Measurements from ENCODE around the gene SF3B3. TPM values are rescaled to one million over a fixed set of nuclear protein-coding genes. Genes with fewer than 3 reads are reported as not detected.

Gene SF3B3
- total RNA-seq, 2 donors from 2014 or later: 394 to 560 TPM

DNA sequence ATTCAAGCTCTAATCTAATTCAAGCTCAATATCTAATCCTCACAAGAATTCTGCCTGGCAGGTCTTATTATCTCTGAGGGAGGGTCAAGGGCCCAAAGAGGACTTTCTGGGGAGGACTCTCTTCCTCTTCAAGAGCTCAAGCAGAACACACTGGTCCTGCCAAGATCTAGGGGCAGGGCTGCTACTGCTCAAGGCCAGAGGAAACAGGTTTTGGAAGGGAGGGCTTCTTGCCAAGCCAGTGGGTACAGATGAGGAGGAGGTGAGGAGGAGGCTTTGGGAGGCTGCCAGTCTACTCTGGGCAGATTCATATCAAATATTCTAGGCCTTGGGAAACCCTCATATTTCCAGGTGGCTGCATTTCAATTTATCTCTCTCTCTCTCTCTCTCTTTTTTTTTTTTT, 71.0 kb downstream of the SF3B3 start:
- Mint-ChIP-seq H3K4me3 (no peak overlapping the region), H3K27ac (no peak overlapping the region), H3K9me3 (no peaks in the 10 kb centered on the region), H3K36me3 (no peaks in the 10 kb centered on the region), H3K4me1 (ENCODE audit: low read depth in 2 of 2) (no peaks in the 10 kb centered on the region), H3K27me3 (peaks cover 0 to 2% of the 10 kb centered on the region in 2 donors)
- no peak for ATAC-seq
- no peak for DNase-seq (ENCODE audit: low spot score)

DNA sequence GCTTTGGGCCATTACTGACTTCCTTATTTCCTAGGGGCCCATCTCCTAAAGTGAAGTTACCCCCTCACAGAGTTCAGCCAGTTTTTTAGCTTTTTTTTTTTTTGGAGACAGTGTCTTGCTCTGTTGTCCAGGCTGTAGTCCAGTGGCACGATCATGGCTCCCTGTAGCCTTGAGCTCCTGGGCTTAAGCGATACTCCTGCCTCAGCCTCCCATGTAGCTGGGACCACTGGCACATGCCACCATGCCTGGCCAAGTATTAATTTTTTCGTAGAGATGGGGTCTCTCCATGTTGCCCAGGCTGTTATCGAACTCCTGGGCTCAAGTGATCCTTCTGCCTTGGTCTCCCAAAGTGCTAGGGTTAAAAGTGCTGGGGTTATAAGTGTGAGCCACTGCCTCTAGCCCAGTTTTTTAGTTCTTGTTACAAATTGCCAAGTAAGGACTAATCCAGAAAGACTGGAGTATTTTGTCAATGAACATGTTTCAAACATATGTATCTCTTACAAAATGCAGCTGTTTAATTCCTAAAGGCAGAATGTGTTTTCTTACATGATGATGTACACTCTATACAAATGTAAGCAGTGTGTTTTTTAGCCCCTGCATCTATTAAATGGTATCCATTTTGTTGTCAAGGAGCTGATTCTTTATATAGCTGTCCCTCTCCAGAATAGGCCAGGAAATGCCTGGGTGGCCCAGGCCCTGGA, 73.7 kb downstream of the SF3B3 start:
- DNase-seq (ENCODE audit: low spot score) (no peak), ATAC-seq (no peak)
- Mint-ChIP-seq H3K4me1 (ENCODE audit: low read depth in 2 of 2) (no peaks in the 10 kb centered on the region), H3K9me3 (no peaks in the 10 kb centered on the region), H3K4me3 (no peak overlapping the region), H3K27ac (no peak overlapping the region), H3K36me3 (no peaks in the 10 kb centered on the region), H3K27me3 (peaks cover 9% of the 10 kb centered on the region in 2 donors)

DNA sequence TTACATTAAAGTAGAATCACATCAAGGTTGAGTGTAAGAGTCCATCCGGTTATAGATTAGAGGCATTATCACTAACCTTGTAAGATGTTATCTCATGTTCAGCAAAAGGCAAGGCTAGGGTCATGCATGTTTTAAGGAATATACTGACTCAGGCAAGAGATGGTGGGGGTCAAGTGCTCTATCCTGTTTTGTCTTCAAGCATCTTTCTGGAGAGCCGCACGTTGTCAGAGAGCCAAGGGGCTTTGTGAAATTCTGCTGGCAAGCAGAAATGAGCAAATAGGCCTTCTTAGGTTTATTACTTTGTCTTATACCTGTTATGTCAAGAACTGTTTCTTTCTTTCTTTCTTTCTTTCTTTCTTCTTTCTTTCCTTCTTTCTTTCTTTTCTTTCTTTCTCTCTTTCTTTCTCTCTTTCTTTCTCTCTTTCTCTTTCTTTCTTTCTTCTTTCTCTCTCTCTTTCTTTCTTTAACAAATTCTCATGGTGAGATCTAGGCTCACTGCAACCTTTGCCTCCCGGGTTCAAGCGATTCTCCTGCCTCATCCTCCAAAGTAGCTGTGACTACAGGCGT, 75.4 kb downstream of the SF3B3 start:
- no peaks in the 10 kb centered on the region for H3K36me3 Mint-ChIP-seq

DNA sequence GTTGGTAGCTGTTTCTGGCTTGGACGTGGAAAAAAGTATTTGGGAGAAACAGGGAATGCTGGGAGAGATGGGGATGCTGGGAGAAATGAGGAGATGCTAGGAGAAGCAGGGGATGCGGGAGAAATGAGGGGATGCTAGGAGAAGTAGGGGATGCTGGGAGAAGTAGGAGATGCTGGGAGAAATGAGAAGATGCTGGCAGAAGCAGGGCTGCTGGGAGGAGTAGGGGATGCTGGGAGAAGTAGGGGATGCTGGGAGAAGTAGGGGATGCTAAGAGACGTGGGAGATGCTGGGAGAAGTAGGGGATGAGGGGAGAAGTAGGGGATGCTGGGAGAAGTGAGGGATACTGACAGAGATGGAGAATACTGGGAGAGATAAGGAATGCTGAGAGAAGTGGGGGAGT, 77.1 kb downstream of the SF3B3 start:
- no peak for DNase-seq (ENCODE audit: low spot score)
- no peak overlapping the region for H3K27ac Mint-ChIP-seq
- peaks cover 9% of the 10 kb centered on the region in 2 donors for H3K27me3 Mint-ChIP-seq
- no peak overlapping the region for H3K4me3 Mint-ChIP-seq
- H3K36me3 Mint-ChIP-seq: no peaks in the 10 kb centered on the region
- no peaks in the 10 kb centered on the region for H3K4me1 Mint-ChIP-seq (ENCODE audit: low read depth in 2 of 2)
- no peak for ATAC-seq
- H3K9me3 Mint-ChIP-seq: no peaks in the 10 kb centered on the region

More for the DNA sequence above, 75.4 kb downstream of the SF3B3 start:
- ATAC-seq (no peak), DNase-seq (ENCODE audit: low spot score) (no peak)
- no peaks in the 10 kb centered on the region for H3K4me1 Mint-ChIP-seq (ENCODE audit: low read depth in 2 of 2)
- peaks cover 9% of the 10 kb centered on the region in 2 donors for H3K27me3 Mint-ChIP-seq
- no peak overlapping the region for H3K4me3 Mint-ChIP-seq
- no peaks in the 10 kb centered on the region for H3K9me3 Mint-ChIP-seq
- H3K27ac Mint-ChIP-seq: no peak overlapping the region

DNA sequence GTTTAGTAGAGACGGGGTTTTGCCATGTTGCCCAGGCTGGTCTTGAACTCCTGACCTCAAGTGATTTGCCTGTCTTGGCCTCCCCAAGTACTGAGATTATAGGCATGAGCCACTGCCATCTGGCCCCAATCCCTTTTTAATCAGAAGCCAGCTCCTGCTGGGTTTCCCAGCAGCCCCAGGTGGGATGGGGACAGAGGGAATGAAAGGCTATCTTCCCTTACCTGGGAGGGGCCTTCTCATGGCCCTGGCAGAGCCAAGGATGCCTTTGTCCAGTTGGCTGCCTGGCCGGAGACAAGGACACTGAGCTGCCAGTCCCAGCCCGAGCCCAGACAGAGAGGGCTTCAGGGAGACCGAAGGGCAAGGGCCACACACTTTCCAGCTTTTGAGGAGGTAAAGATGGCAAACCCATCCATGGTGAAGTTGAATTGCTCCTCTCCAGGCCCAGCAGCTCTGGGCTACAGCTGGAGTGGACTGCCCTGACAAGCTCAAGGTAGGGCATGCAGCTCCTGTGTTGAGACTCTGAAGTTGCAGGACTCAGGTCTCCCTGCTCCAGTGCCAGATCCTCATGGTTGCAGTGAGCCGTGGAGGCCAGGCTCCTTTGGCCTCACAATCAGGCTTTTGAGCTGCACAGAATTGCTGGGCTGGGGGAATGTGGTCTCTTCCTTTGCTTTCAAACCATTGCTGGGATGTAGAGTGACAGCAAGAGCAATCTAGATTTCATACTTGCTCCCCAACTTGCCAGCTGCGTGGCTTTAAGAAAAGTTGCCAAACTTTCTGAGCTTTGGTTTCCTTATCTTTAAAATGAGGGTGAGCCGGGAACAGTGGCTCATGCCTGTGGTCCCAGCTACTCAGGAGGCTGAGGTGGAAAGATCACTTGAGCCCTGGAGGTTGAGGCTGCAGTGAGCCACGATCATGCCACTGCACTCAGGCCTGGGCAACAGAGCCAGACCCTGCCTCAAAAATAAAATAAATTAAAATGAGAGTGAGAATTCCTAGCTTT, 78.3 kb downstream of the SF3B3 start:
- peaks cover 9% of the 10 kb centered on the region in 2 donors for H3K27me3 Mint-ChIP-seq
- no peaks in the 10 kb centered on the region for H3K9me3 Mint-ChIP-seq
- H3K4me3 Mint-ChIP-seq: no peak overlapping the region
- ATAC-seq (no peak), DNase-seq (ENCODE audit: low spot score) (no peak)
- no peak overlapping the region for H3K27ac Mint-ChIP-seq
- no peaks in the 10 kb centered on the region for H3K36me3 Mint-ChIP-seq
- no peaks in the 10 kb centered on the region for H3K4me1 Mint-ChIP-seq (ENCODE audit: low read depth in 2 of 2)

DNA sequence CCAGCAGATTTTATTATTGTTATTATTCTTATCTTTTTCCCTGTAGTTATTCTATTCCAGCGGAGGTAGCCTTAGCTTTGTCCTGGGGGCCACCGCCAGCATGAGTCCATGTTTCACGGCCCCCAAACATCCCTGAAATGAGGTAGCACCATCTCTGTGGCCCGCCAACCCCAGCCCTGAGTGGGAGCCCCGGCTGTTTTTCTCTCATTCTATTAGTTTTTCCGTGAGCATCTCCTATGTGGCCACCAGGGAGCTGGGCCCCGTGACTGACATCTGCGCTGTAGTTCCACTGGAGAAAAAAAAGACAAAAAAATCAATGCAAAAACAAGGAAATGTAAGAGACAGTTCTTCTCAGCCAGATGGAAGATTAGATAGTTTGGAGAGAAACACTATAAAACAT, 79.2 kb downstream of the SF3B3 start:
- DNase-seq (ENCODE audit: low spot score) (no peak), ATAC-seq (no peak)
- H3K4me3 Mint-ChIP-seq: no peak overlapping the region
- peaks cover 9% of the 10 kb centered on the region in 2 donors for H3K27me3 Mint-ChIP-seq
- no peak overlapping the region for H3K27ac Mint-ChIP-seq
- H3K4me1 Mint-ChIP-seq (ENCODE audit: low read depth in 2 of 2): no peaks in the 10 kb centered on the region
- no peaks in the 10 kb centered on the region for H3K9me3 Mint-ChIP-seq
- H3K36me3 Mint-ChIP-seq: no peaks in the 10 kb centered on the region

DNA sequence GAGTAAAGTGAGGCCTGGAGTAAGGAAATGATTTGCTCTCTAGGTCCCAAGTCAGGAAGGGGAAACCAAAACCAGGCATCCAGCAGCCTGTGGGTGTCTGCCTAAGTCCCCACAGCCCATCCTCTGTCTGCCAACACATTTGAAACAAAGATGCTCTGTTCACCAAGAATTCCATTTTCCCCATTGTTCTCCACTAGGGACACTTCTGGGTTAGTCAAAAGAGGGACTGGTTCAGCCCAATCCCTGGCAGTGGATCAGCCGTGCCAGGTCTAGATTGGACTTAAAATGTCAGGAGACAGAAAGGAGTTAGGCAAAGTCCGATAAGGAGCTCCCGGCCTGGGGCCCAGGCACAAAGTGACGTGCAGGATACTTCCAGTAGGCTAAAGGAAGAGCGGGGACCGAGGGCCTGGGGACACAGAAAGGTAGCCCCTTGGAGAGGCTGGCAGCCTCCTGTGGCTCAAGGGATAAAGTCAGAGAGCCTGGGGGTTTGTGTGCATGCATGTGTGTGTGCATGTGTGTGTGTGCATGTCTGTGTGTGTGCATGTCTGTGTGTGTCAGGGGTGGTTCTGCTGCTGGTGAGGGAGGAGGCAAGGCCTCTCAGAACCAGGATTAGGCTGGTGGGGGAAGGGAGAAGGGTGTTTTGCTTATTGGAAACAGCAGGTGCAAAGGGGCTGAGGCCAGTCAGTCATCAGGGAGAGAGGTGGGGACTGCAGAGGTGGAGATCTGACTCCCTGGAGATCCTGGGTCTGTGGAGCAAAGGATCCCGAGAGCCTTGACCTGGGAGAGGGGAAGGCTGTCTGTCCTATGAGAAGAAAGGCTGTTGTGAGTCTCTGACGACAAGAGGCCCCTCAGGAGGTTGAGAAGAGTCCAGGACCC, 81.0 kb downstream of the SF3B3 start:
- H3K4me1 Mint-ChIP-seq (ENCODE audit: low read depth in 2 of 2): no peaks in the 10 kb centered on the region
- no peaks in the 10 kb centered on the region for H3K36me3 Mint-ChIP-seq
- H3K9me3 Mint-ChIP-seq: no peaks in the 10 kb centered on the region
- no peak for ATAC-seq
- DNase-seq (ENCODE audit: low spot score): no peak
- H3K27ac Mint-ChIP-seq: no peak overlapping the region
- no peak overlapping the region for H3K4me3 Mint-ChIP-seq
- H3K27me3 Mint-ChIP-seq: peaks cover 9% of the 10 kb centered on the region in 2 donors

DNA sequence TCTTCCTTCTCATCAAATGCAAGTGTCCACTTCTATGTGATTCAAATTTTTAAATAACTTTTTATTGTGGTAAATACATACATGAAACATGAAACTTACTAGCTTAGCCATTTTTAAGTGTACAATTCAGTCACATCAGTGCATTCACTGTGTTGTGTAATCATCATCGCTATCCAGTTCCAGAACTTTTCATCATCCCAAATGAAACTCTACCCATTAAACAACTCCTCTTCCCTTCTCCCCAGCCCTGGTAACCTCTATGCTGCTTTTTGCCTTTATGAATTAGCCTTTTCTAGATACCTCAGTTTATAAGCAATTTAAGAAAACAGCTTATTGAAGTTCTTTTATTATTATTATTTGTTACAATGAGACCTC, 81.7 kb downstream of the SF3B3 start:
- H3K27ac Mint-ChIP-seq: no peak overlapping the region
- ATAC-seq (no peak), DNase-seq (ENCODE audit: low spot score) (no peak)
- peaks cover 3 to 6% of the 10 kb centered on the region in 2 donors for H3K27me3 Mint-ChIP-seq
- H3K4me1 Mint-ChIP-seq (ENCODE audit: low read depth in 2 of 2): no peaks in the 10 kb centered on the region
- no peak overlapping the region for H3K4me3 Mint-ChIP-seq
- H3K9me3 Mint-ChIP-seq: no peaks in the 10 kb centered on the region
- no peaks in the 10 kb centered on the region for H3K36me3 Mint-ChIP-seq

DNA sequence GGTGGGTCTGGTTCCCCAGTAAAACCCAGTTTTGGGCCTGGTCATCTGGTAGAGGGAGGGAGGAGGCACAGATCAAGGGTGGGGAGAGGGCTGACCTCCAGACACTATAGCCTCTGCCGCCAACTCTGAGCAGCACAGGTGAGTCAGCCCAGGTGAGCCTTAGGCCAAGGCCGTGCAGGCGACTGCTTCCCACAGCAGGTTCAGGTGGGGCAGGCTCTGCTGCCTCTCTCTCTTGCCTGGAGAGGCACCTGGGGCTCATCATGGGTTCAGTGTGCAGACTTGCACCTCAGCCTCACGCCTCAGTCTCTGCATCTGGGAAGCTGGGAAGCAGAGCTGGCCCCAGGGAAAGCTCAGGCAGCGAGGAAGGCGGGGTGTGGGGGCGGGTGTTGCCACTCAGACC, 84.9 kb downstream of the SF3B3 start:
- Mint-ChIP-seq H3K27ac (no peak overlapping the region), H3K9me3 (no peaks in the 10 kb centered on the region), H3K27me3 (no peaks in the 10 kb centered on the region), H3K36me3 (no peaks in the 10 kb centered on the region), H3K4me1 (ENCODE audit: low read depth in 2 of 2) (no peaks in the 10 kb centered on the region), H3K4me3 (no peak overlapping the region)
- DNase-seq (ENCODE audit: low spot score) (no peak), ATAC-seq (no peak)

DNA sequence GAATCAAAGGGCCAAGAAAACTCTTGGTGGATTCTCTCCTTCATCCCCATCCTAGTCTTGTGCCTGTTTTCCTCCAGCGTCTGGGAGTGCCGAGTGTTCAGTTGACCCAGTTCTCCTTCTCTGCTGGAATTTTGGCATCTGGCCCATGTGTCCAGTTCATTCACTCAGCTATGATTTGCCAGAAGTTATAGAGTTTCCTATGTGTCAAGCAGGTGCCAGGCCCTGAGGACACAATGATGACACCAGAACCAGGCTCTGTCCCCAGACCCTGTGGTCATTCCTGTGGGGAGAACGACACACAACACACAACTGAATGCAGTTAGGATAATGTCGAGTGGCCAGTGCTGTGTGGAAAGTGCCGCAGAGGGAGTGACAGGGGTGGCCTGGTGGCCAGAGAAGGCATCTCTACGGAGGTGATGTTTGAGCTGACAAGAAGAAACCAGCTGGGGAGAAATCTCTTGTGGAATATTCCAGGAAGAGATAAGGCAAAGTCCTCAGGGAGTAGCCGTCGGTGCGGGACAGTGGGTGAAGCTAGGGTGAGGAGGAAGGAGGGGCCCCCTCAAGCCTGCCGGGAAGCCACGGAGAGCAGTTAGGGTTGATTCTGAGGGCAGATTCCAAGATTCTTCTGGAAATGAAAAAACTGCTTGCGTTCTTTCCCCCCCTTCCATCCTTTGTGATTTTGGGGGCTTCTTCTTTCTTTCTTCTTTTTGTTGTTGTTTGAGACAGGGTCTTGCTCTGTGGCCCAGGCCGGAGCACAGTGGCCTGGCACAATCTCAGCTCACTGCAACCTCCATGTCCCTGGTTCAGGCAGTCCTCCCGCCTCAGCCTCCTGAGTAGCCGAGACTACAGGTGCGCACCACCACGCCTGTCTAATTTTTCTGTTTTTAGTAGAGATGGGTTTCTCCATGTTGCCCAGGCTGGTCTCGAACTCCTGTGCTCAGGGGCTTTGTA, 86.9 kb downstream of the SF3B3 start:
- ATAC-seq (no peak), DNase-seq (ENCODE audit: low spot score) (no peak)
- no peaks in the 10 kb centered on the region for H3K27me3 Mint-ChIP-seq
- no peaks in the 10 kb centered on the region for H3K9me3 Mint-ChIP-seq
- H3K4me1 Mint-ChIP-seq (ENCODE audit: low read depth in 2 of 2): no peaks in the 10 kb centered on the region
- no peak overlapping the region for H3K4me3 Mint-ChIP-seq
- H3K27ac Mint-ChIP-seq: no peak overlapping the region
- H3K36me3 Mint-ChIP-seq: no peaks in the 10 kb centered on the region

DNA sequence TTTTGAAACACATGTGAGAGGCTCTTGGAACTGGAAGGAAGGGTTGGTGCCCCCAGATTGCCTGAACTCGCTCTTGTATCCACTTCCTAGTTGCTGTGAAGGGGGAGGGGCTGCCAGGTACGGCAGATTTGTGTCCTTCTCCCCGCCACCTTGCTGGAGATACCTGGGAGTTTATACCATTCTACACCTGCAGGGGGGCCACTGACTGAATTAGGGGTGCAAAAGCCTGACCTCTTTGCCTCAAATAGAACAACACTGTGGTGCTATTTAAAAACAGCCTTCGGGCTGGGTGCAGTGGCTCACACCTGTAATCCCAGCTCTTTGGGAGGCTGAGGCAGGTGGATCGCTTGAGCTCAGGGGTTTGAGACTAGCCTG, 87.6 kb downstream of the SF3B3 start:
- no peak overlapping the region for H3K27ac Mint-ChIP-seq
- DNase-seq (ENCODE audit: low spot score): no peak

DNA sequence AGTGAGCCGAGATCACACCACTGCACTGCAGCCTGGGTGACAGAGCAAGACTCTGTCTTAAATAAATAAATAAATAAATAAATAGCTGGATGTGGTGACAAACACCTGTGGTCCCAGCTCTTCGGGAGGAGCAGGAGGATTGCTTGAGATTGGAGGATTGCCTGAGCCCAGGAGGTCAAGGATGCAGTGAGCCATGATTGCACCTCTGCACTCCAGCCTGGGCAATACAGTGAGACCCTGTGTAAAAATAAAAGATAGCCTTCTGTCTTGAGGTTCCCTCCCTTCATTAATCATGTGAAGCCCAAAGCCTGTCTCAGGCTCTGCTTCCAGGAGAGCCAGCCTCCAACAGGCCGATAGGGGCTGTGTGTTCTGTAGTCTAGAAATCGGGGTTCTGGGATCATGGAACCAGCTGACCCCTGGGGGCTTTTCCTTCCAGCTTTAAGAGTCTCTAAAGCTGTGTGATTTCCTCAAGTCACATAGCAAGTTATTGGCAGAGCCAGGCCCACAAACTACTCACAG, 88.2 kb downstream of the SF3B3 start:
- Mint-ChIP-seq H3K4me1 (ENCODE audit: low read depth in 2 of 2) (no peaks in the 10 kb centered on the region), H3K27me3 (no peaks in the 10 kb centered on the region), H3K36me3 (no peaks in the 10 kb centered on the region), H3K4me3 (no peak overlapping the region), H3K9me3 (no peaks in the 10 kb centered on the region), H3K27ac (no peak overlapping the region)
- DNase-seq (ENCODE audit: low spot score) (no peak), ATAC-seq (no peak)

More for the DNA sequence above, 87.6 kb downstream of the SF3B3 start:
- Mint-ChIP-seq H3K9me3 (no peaks in the 10 kb centered on the region), H3K4me1 (ENCODE audit: low read depth in 2 of 2) (no peaks in the 10 kb centered on the region), H3K27me3 (no peaks in the 10 kb centered on the region), H3K36me3 (no peaks in the 10 kb centered on the region), H3K4me3 (no peak overlapping the region)
- ATAC-seq: no peak

All from natural killer cell treated with Interleukin-12 subunit alpha and Interleukin-12 subunit beta and Interleukin-15 and Interleukin-18, amount 100 ng/mL, for 72 hours (primary cell).